GM20431 (cell line): ENCODE results near the gene KMT2E.
"Not testable (repeated sequence)": the region's sequence is repeated elsewhere in the genome, so short reads cannot be mapped to it uniquely, and the experiment has no call there.

ENCODE experiments used
- in situ Hi-C: fragments of 300-500 bp; cut with MseI, MboI; formaldehyde crosslinking; loops from one replicate; pipeline ENCODE4 v1.15.0; 2020; ENCODE audit warnings: low sequenced_read_pairs; ENCODE audit not compliant: unreplicated experiment

Gene KMT2E

DNA sequence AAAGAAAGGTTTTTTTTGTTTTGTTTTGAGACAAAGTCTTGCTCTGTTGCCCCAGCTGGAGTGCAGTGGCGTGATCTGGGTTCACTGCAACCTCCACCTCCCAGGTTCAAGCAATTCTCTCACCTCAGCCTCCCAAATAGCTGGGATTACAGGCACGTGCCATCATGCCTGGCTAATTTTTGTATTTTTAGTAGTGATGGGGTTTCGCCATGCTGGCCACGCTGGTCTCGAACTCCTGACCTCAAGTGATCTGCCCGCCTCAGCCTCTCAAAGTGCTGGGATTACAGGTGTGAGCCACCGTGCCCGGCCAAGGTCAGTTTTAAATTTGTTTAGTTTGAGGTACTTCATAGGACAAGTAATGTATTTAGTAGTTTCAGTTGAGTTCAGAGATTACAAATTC lies 9.0 kb upstream of the KMT2E start:
- in situ Hi-C loops: not testable (repeated sequence)

DNA sequence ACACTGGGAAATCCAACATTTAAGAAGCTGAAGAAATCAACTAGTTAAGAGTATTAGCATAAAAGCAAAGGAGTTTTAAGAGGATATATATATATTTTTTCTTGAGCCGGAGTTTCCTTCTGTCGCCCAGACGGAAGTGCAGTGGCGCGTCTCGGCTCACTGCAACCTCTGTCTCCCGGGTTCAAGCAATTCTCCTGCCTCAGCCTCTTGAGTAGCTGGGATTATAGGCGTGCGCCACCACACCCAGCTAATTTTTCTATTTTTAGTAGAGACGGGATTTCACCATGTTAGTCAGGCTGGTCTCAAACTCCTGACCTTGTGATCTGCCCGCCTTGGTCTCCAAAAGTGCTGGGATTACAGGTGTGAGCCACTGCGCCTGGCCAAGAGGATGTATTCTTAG lies 8.5 kb upstream of the KMT2E start:
- in situ Hi-C loops: not testable (repeated sequence)

DNA sequence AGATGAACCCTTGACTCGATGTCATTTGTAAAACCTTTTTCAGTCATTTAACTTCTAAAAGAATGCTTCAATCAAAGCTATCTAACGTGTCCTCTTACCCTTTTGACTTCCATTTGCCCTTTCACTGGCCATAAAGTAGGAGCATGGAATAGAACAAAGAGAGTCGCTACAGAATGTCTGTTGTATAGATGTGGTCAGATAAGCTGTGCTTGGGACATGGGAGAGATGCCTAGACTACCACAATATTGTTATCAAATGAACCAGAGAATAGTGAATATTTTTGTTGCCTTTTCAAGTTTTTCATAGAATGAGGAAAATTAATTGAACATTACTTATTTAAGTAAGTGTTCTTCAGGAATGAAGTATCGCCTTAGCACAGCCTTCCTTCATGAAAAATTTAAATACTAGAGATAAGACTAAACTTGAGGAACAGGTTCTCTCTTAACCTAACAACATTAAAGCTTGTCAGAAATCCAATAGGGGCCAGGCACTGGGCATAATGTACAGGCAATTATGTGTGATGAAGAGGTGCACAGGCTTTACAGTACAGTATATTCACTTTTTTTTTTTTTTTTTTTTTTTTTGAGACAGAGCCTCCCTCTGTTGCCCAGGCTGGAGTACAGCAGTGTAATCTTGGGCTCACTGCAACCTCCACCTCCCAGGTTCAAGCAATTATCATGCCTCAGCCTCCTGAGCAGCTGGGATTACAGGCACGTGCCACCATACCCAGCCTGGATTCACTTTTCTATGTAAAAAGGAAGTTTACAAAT lies 7.5 kb upstream of the KMT2E start:
- in situ Hi-C loops: no loop called here

DNA sequence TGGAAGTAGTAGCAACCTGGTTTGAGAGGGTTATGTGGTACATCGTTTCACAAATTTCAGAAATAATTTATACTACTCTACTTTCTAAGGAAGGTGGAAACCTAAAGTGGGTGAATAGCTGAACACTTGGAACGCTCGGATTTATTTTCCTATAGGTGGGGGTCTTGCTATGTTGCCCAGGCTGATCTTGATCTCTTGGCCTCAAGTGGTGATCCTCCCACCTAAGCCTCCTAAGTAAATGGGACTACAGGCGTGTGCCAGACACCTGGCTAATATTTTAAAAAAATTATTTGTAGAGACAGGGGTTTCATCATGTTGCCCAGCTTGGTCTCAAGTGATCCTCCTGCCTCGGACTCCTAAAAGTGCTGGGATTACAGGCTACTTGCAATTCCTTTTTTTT lies 6.7 kb upstream of the KMT2E start:
- in situ Hi-C loops: no loop called here

DNA sequence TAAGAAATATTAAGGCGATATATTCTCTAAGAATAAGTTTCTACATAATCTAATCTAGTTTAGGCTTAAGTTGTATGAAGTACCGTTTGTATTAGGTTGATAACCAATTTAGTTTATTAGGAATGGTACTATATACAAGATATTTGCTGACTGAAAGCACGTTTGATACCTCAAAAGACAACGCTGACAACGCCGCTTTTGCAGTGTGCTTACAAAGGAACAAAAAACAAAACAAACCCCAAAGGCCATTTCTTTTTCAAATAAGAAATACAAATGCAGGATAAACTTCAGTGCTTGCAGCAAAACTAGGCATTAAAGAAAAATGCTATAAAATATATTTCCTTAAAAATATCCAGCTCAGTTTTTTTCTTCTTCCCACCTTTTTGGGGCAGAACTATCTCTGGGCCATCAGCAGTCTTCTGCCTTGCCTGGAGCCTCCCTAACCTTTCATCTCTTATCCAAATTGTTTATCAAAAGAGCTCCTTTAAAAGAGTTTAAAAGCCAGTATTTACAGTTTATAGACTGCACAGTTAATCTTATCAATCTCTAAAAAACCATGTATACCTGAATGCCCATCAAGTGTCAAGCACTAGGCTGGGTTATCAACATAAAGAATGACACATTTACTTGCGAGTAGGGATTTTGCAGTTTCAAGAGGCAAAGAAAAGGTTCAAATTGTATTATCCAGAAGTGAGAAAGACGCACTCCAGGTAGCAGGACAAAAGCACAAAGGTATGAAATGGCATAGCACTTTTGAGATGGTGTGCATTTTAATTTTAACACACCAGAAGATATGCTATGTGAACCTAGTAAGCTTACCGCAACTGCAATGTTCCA lies 4.1 kb upstream of the KMT2E start:
- in situ Hi-C loops: no loop called here

DNA sequence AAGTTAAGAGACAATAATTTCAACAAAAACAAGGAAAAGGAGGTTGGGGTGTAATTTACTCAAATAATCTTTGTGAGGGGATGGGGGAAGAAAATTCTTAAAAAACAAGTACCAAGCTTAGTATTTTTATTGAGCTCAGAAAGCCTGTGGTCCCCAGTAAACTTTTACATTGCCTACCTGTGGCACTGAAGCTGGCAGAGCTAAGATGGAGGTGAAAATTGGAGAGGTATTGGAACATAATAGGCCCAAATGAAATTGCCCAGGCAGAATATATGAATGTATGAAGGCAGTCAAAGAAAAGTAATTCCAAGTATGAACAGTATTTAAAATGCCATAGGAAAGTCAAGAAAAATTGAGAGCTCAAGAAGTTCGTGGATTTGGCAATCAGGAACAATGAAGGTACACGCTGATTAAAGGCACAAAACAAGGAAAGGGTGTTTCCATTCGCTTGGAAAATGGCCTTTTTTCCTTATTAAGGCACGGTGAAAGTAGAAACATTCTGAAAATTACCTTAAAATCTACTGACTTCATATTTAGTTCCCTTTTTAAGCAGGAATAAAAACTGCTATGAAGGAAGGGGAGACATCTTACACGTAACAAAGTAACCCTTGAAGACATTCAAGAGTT lies 3.4 kb upstream of the KMT2E start:
- in situ Hi-C loops: no loop called here

DNA sequence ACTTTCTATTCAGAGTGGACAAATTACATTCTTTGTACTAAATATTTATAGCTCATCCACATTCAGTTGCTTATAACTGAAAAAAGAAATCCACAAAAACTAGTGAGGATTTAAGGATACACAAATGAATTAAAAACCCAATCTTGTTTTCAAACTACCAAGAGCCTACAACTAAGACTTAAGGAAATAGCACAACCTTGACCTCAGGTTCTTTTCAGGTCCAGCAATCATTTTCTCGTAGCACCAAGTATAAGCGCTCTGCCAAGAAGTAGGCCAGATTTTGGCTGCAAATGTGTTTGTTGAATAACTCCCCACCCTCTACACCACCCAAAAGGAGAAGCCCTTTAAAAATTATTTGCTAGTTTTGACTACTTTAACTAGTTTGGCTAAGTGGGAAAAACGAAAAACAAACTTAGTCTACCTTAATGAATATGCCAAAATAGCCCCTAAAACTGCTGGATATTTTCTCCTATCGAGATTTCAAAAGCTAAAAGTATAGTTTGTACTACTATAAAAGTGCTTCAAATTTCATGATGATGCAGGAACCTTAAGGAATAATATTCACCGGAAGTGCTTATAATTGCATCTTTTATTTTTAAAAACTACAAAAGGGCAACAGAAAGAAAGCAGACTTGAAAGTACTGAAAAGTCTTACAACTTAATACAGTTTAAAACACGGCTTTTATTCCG lies 2.7 kb upstream of the KMT2E start:
- in situ Hi-C loops: no loop called here

DNA sequence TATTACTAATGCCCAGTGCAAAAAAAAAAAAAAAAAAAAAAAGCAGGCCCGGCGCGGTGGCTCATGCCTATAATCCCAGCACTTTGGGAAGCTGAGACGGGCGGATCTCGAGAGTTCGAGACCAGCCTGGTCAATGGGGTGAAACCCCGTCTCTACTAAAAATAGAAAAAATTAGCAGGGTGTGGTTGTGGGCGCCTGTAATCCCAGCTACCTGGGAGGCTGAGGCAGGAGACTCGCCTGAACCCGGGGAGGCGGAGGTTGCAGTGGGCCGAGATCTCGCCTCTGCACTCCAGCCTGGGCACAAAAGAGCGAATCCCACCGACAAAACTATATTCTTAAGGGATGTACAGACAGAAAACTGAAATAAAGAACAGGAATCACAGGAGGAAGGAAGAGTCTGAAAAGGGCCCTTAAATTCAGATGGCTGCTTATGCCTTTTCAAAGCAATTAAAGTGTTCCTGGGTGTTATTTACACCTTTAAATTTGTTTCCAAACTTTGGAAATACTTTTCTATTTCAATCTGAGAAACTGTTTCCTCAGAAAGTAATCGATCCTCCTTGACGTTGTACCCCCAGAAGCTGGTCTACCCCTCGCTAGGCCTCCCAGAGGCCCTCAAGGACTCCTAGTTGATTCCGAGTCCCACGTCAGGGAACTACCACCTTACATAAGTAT lies 2.0 kb upstream of the KMT2E start:
- in situ Hi-C loops: no loop called here

DNA sequence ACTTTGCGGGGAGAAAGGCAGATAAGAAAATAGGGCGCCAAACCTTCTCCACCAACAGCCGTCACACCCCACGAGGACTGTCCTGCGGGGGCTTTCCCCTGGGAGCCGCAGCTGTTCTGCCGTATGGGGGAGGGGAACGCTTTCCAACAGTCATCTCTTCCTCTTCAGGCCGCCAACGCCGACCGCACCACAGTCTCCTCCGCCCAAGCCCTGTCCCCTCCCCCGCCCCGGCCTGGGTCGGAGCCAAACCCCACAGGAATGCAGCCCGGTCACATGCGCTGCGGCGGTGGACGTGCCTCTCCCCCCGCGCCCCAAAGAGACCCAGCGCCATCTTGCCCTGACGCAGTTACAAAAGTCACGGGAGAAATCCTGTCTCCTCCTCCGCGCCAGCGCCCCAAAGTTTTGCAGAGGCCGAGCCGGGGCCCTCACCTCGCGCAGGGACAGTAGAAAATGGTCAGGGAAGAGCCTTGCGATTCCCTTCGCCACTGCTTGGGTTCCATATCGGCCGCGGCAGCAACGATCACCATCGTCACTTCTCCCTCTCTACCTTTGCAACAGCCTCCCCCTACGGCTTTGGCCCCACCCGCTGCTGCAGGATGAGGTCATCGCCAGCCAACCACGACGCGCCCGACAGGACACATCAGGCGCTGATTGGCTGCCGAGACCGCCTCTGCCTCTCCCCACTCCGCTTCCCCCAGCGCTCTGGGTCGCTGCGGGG lies 1.3 kb upstream of the KMT2E start:
- in situ Hi-C loops: no loop called here

DNA sequence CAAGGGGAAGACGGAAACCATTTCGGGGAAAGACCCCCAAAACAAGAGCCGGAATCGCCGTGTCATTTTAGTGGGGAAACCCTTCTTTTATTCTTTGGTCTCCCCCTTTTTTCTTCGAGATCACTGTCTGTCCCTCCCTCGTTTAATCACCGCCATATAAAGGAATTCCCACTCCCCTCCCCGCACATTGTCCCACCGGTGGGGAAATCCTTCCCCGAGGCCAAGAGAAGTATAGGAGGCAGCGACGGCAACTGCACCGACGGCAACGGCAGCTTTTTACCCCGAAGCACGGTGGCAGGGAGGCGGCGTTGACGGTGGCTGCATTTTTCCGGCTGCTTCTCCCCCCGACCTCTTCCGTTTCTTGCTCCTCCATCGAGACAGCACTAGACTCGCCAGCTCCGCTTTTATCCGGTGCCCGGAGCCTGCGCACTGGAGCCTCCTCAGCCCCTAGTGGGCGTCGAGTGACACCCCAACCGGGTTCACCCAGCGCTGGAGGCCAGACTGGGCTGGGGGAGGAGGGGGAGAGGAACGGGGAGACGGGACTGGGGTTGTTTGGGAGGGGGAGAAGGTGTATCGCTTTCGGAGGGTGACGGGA lies 687 bp upstream of the KMT2E start:
- in situ Hi-C loops: no loop called here

DNA sequence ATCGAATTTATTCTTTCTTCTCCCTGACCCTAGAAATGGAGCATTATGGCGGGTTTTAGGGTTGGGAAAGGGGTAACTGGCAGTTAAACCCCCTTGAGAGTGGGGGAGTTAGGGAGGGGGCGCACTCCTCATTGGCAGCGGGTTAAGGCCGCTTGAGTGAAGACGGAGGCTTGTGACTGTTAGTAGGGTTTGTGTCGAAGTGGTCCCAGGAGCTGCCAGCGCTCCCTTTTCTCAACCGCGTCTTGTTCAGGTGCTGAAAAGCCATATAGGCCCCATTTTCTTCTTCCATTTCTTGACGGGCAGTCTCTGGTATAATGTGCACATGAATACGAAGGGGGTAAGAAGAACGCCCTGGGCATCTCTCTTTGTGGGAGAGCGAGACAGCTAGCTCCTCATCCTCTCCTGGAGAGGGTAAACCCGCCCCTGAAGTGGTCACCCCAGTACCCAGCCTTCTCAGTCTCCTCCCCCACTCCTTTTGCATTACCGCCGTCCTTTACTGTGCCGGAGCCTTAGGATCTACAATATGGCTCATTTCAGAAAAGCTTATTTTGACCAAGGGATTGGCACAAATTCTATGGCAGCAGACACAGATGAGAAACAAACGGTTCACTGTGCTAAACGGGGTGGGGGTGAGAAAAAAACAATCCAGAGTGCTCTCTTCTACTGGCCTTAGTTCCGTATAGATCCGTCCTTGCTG lies 836 bp downstream of the KMT2E start:
- in situ Hi-C loops: no loop called here

DNA sequence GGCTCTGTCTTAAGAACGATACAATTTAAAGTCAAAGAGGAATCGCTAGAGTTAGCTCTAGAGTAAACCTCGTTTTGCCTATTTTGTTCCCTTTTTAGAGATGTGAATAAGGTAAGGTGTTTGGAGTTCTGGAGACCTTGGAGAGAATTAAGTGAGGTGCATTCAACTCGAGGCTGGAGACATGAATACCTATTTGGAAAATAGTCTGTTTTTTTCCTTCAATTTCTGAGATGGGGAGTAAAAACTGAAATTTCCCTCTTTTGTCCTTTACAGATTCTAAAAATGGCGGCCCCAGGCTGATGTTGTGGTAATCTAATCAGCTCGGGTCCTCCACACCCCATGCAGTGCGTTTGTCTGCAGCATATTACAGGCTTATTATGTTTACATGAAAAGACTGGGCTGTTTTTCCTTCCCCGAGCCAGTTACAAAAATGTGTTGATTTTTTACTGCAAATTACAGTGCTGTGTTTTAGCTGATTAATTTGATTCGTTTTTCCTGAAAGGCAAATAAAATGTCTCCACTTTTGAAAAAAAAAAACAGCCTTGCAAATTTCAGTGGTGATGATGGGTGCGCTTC lies 1.5 kb downstream of the KMT2E start:
- in situ Hi-C loops: no loop called here

DNA sequence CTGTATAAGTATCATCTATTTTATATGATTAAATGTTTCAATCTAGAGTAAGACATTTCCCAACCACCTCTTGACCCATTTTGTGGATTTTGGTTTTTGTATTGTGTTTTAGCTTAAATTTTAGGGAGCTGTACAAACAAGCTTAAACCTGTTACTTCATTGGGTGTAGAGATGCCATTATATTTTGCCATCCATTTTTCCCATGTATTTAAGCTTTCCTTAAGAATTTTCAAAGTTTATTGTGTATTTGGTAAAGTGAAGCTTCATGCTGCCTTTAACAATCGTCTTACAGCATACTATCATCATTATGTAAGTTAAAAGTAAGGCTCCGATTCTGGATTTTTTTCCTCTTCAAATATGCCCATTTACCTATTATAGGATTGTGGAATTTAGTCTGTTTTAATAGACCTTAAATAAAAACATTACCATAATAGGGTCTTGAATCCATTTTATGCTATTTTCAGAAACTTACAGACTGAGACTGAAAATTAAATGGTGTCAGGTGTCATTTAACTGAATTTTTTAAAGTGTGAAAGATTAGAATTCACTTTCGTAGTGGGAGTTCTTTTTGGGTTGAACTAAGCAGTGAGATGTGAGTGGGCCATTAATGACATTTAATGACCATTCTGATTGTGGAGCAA lies 2.2 kb downstream of the KMT2E start:
- in situ Hi-C loops: no loop called here

DNA sequence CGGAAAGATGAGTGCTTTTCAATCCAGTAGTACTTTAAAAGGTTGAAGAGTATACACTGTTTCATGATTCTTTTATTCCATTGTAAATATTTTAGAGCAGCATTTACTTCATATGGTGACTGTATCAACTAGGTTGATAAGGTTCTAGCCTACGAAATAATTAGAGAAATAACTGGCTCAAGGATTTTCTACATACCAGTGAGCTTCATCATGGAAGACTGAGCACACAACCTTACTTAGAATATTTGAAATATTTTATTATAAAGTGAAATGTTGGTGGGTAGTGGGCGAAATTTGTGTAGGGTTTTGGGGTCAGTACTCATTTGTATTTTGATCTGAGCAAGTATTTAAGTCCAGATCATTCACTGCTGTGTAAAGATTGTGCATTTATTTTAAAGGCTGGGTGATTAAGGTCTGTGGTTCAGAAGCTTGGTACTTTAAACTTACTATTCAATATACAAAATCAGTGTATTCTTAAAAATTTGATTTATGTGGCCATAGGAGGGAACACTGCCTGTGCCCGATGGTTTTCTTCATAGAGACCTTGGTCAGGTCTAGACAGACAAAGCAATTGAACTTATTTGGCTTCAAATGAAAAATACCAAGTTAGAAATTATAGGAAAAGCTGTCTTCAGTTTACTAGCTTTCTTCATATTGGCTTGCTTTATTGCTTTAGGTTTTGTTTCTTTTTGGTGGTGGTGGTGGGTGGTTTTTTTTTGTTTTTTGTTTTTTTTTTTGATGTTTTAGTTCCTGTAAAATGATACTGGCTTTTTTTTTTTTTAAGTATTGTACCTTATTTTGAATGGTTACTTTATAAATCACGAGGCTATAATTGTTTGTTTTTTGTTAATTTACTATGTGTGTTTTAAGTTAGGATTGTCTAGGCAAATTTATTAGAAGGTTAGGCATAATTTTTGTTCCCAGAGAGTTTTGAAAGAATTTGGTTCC lies 3.0 kb downstream of the KMT2E start:
- in situ Hi-C loops: no loop called here

DNA sequence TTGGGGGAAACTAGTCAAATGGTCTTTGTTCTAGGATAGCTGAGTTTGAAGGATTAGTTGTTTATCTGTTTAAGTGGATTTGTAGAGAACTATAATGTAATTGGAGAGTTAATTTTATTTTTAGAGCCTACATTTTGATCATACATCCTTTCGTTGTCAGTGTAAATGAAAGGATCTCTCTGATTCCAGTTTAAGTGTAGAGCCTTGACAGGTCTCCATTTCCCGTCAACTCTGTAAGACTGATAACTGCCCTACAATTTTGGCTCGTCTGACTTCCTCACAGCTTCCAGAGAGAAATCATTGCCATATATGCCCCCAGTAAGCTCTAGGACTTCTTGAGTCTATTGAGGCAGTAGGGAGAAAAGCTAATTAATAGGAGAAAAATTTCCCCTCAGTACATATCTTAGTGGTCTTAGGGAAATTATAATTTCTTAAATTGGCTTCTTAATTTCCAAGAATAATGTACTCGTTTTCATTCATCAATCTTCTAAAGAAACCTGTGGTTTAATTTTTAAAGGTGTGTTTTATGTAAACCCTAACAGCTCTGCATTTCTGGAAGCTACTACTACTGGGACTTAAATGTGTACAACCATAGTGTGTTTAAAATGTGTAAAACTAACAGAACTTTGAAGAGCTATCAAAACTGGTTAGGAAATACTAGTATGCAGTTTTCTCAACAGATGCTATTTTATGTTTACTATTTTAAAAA lies 3.8 kb downstream of the KMT2E start:
- in situ Hi-C loops: no loop called here

DNA sequence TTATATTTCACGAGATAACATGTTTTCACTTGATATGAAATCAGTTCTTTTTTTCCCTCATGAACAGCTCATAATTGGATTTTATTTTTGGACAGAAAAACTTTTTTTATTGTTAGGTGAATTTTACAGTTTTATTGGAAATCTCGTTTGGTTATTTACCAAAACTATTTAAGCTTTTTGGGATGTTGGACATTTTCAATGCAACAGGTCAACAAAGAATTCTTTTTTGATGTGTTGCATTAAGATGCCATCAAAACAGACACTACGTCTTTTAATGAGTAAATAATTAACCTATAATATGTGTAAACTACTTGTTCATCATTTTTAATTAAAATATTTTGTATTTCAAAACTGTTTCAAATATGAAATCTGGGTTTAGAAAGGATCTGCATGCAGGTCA lies 5.3 kb downstream of the KMT2E start:
- in situ Hi-C loops: no loop called here
